K562 (cell line): ENCODE results near the gene PID1. TPM values are rescaled to one million over a fixed set of nuclear protein-coding genes. Genes with fewer than 3 reads are reported as not detected.

Experiments used
- ATAC-seq: fragments of 200-7000 bp; cut with Tn5 transposase; 3 replicates; pipeline ENCODE4 v1.9.1; 2020; ENCODE audit warnings: moderate library complexity
- BruUV-seq: library from RNA; stranded (reverse); fragments of 400-500 nt; replicated peaks from 2 replicates; lab custom pipeline; 2021; lab: Mats Ljungman, UMichigan
- CTCF ChIA-PET: fragments of 300-600 bp; formaldehyde crosslinking; extraction: SDS; loops from one replicate; lab custom pipeline; 2021; ENCODE audit warnings: low intra/inter-chr PET ratio; lab: Yijun Ruan, JAX
- POLR2A ChIA-PET: fragments of 300-600, 350-650 bp; sonication (Branson Sonifier 250); formaldehyde crosslinking; extraction: SDS; loops from one replicate; lab custom pipeline; 2021; ENCODE audit warnings: antibody characterized with exemption, inconsistent platforms; lab: Yijun Ruan, JAX
- DNase-seq, 4 experiments: peaks; one replicate each; pipeline versions ENCODE4 v3.0.0 to v3.0.0-alpha.2; 2011 to 2018; ENCODE audit warnings: low spot score in 3 of 4, mixed read lengths in 3 of 4; ENCODE audit errors: extremely low read depth in 1 of 4
- FAIRE-seq: peaks from 2 replicates; lab custom pipeline; 2011; peaks lifted over from hg19 to GRCh38; lab: Jason Lieb, UNC
- H2AFZ ChIP-seq: 2 replicates; pipeline ENCODE4 v1.6.0; 2011; ENCODE audit warnings: low read depth, low read length, control low read depth, inconsistent platforms
- H3K27ac ChIP-seq: fragments of 200-600 bp; 3 replicates; pipeline ENCODE4 v1.8.0; 2011; ENCODE audit warnings: low read depth, mild to moderate bottlenecking, control low read depth, inconsistent platforms, low read length, moderate library complexity, mixed read lengths; ENCODE audit errors: extremely low read depth
- H3K27me3 ChIP-seq, 2 experiments: fragments of 300-600 bp in 1 of 2; 2 replicates in 1 of 2; 3 replicates in 1 of 2; pipeline versions ENCODE4 v1.6.0 to v1.8.0; 2011; ENCODE audit warnings: inconsistent platforms in 2 of 2, low read length in 2 of 2, mild to moderate bottlenecking in 1 of 2, mixed read lengths in 1 of 2, moderate library complexity in 1 of 2; ENCODE audit not compliant: control insufficient read depth in 2 of 2, insufficient read depth in 2 of 2
- H3K36me3 ChIP-seq: fragments of 300-600 bp; 3 replicates; pipeline ENCODE4 v1.8.0; 2011; ENCODE audit warnings: mild to moderate bottlenecking, low read length, inconsistent platforms; ENCODE audit not compliant: control insufficient read depth, insufficient read depth
- H3K4me1 ChIP-seq, 2 experiments: fragments of 200-600 bp in 1 of 2; replicated peaks in 1 of 2; 2 replicates in 1 of 2; 3 replicates in 1 of 2; pipeline versions ENCODE4 v1.5.1 to v1.8.0; 2011; ENCODE audit warnings: inconsistent platforms in 2 of 2, low read length in 2 of 2, mild to moderate bottlenecking in 1 of 2, mixed read lengths in 1 of 2, moderate library complexity in 1 of 2; ENCODE audit not compliant: control insufficient read depth in 2 of 2, insufficient read depth in 2 of 2
- H3K4me2 ChIP-seq: 2 replicates; pipeline ENCODE4 v1.6.1; 2011; ENCODE audit warnings: low read length, control low read depth, inconsistent platforms, mixed read lengths; ENCODE audit not compliant: insufficient read depth
- H3K4me3 ChIP-seq: fragments of 200-600 bp; sonication (generic), shearing (Covaris generic); 2 replicates; pipeline ENCODE4 v1.5.1; 2016; ENCODE audit warnings: control low read depth, inconsistent platforms
- H3K79me2 ChIP-seq: fragments of 200-600 bp; 3 replicates; pipeline ENCODE4 v1.8.0; 2011; ENCODE audit warnings: low read length, inconsistent platforms; ENCODE audit not compliant: control insufficient read depth, insufficient read depth
- H3K9ac ChIP-seq, 2 experiments: 2 replicates each; pipeline versions ENCODE4 v1.6.0 to v1.6.1; 2011; ENCODE audit warnings: low read depth in 2 of 2, low read length in 2 of 2, control low read depth in 1 of 2, inconsistent platforms in 1 of 2, mild to moderate bottlenecking in 1 of 2, mixed read lengths in 1 of 2; ENCODE audit not compliant: insufficient read depth in 1 of 2
- H3K9me1 ChIP-seq: one replicate; pipeline ENCODE4 v1.6.0; 2011; ENCODE audit warnings: inconsistent platforms, mild to moderate bottlenecking, low read length, moderate library complexity; ENCODE audit not compliant: control insufficient read depth, insufficient read depth
- H3K9me3 ChIP-seq: replicated peaks from 2 replicates; pipeline ENCODE4 v1.5.1; 2011; ENCODE audit warnings: low read depth, low read length, inconsistent platforms; ENCODE audit not compliant: control insufficient read depth, insufficient read depth
- H4K20me1 ChIP-seq: replicated peaks from 2 replicates; pipeline ENCODE4 v1.6.1; 2011; ENCODE audit warnings: low read length, inconsistent platforms, mixed read lengths; ENCODE audit not compliant: control insufficient read depth, insufficient read depth
- CEBPG ChIP-seq, 3 experiments: fragments of 200-800 bp in 1 of 3; sonication (Bioruptor generic) in 1 of 3; sonication (generic) in 1 of 3; formaldehyde crosslinking in 1 of 3; IDR thresholded peaks in 2 of 3; conservative IDR thresholded peaks in 1 of 3; 2 replicates each; pipeline versions ENCODE4 v1.6.1 to v1.8.0; 2016 to 2022; ENCODE audit warnings: missing compliant biosample characterization in 2 of 3, missing genetic modification characterization in 2 of 3, mild to moderate bottlenecking in 1 of 3, missing genetic modification reagents in 1 of 3
- EP300 ChIP-seq: IDR thresholded peaks from 2 replicates; pipeline ENCODE4 v1.6.1; 2012; ENCODE audit warnings: low read length, improper control_type of control experiment
- HSF4 ChIP-seq: fragments of 250-450 bp; sonication (Bioruptor Pico); IDR thresholded peaks from 2 replicates; pipeline ENCODE4 v2.1.2; 2022; ENCODE audit warnings: mild to moderate bottlenecking, moderate library complexity, borderline replicate concordance
- PHF21A ChIP-seq: fragments of 450-650 bp; IDR thresholded peaks from 2 replicates; pipeline ENCODE4 v1.6.1; 2017; ENCODE audit warnings: low read depth, borderline replicate concordance
- RBM15 ChIP-seq: fragments of 200-400 bp; formaldehyde crosslinking; IDR thresholded peaks from 2 replicates; pipeline ENCODE4 v1.6.1; 2018; ENCODE audit warnings: mild to moderate bottlenecking, low read length, moderate library complexity; ENCODE audit not compliant: insufficient read depth
- RBM17 ChIP-seq: fragments of 200-400 bp; formaldehyde crosslinking; IDR thresholded peaks from 2 replicates; pipeline ENCODE4 v1.6.1; 2017; ENCODE audit warnings: low read depth, mild to moderate bottlenecking, low read length, borderline replicate concordance
- ZFPM2 ChIP-seq: fragments of 250-450 bp; sonication (Bioruptor Pico); IDR thresholded peaks from 2 replicates; pipeline ENCODE4 v1.5.1; 2022; ENCODE audit warnings: mild to moderate bottlenecking
- ZNF589 ChIP-seq: fragments of 200-800 bp; sonication (Bioruptor generic); IDR thresholded peaks from 2 replicates; pipeline ENCODE4 v1.6.1; 2016; ENCODE audit warnings: low read depth, missing genetic modification characterization, missing compliant biosample characterization
- WGBS: fragments of 100-300 bp; shearing (Covaris generic); methylation state at CpG from one replicate; pipeline ENCODE4 v1.1.6; 2016; ENCODE audit warnings: low coverage, mixed read lengths; ENCODE audit not compliant: insufficient coverage; ENCODE audit errors: missing lambda C conversion rate; 5-methylcytosine and 5-hydroxymethylcytosine counted together
- in situ Hi-C: fragments of 300-500 bp; cut with MboI; formaldehyde crosslinking; loops from 4 replicates; pipeline ENCODE4 v1.15.0; 2018; ENCODE audit warnings: inconsistent platforms, mixed read lengths
- intact Hi-C: fragments of 100-400 bp; cut with micrococcal nuclease; formaldehyde crosslinking; loops from 2 replicates; pipeline ENCODE4 v1.14.2; 2022
- polyA plus RNA-seq, 8 experiments: library from polyadenylated mRNA; depleted of rRNA in 4 of 8; stranded (reverse) in 5 of 8; unstranded in 3 of 8; fragments of >200 nt; fragmentation: Nextera tagmentation in 2 of 8; fragmentation: Illumina TruSeq in 1 of 8; extraction: Ambion mirVana in 2 of 8; extraction: Trizol in 1 of 8; gene quantifications; 2 replicates each; pipeline versions ENCODE4 v1.2.1 to v1.2.3, GENCODE V29; 2011 to 2014; ENCODE audit warnings: inconsistent platforms in 1 of 8, missing spikeins in 1 of 8
- total RNA-seq, 7 experiments: library from RNA; depleted of rRNA in 6 of 7; stranded (reverse); fragments of >200 nt in 6 of 7; fragmentation: Illumina TruSeq in 2 of 7; extraction: Trizol in 2 of 7; gene quantifications; 2 replicates each; pipeline versions ENCODE4 v1.2.1 to v1.2.3, GENCODE V29; 2011 to 2021; ENCODE audit warnings: low replicate concordance in 1 of 7
- TF ChIP-seq, protein P1 (sequence below): fragments of 450-650 bp; formaldehyde crosslinking; IDR thresholded peaks from 2 replicates; pipeline ENCODE4 v1.4.0; 2020; ENCODE audit warnings: mild to moderate bottlenecking
- TF ChIP-seq, protein P2 (sequence below), 2 experiments: fragments of 200-800 bp in 1 of 2; sonication (Bioruptor generic) in 1 of 2; sonication (generic) in 1 of 2; formaldehyde crosslinking in 1 of 2; IDR thresholded peaks in 1 of 2; conservative IDR thresholded peaks in 1 of 2; 2 replicates each; pipeline versions ENCODE4 v1.5.0 to v1.6.1; 2016 to 2020; ENCODE audit warnings: missing compliant biosample characterization in 1 of 2, missing genetic modification characterization in 1 of 2, missing genetic modification reagents in 1 of 2
- TF ChIP-seq, protein P3 (sequence below), 2 experiments: IDR thresholded peaks; 2 replicates each; pipeline ENCODE4 v1.6.1; 2011; ENCODE audit warnings: borderline replicate concordance in 1 of 2, control low read depth in 1 of 2, low read depth in 1 of 2, low read length in 1 of 2, mild to moderate bottlenecking in 1 of 2, mixed read lengths in 1 of 2, moderate library complexity in 1 of 2; ENCODE audit not compliant: insufficient read depth in 1 of 2, insufficient read length in 1 of 2, poor library complexity in 1 of 2, severe bottlenecking in 1 of 2; ENCODE audit errors: extremely low read depth in 1 of 2

The PID1 gene
- total and polyA plus RNA-seq, 9 of the 15 experiments (the other 6 are each of a cell fraction or from before 2014, with no cell fraction given) = not detected

DNA sequence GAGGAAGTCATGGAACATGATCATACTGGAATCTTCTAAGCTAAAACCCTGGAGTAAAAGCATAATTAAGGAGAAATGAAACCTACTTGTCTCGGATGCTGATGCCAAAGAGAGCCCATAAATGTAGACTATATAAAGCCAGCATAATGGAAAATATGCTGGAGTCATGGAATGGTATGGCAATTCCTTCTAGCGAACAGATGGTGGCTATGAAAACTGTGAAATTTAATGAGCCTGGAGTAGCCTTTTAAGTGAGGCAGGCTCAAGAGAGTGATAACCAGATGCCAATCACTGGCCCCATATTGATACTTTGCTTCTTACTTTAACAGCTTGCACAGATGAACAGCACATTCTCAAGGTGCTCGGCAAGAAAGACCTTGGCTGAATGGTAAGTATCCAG lies 206.3 kb downstream of the PID1 start:
- BruUV-seq = no TSS peak
- Histone ChIP-seq H3K4me1 (no peaks in the 10 kb centered on the region), H3K4me2 (no peak overlapping the region), H3K36me3 (no peaks in the 10 kb centered on the region), H2AFZ (no peak overlapping the region), H3K79me2 (no peaks in the 10 kb centered on the region), H3K27me3 (no peaks in the 10 kb centered on the region), H3K9me3 (no peaks in the 10 kb centered on the region), H3K9ac (no peak overlapping the region), H3K27ac (no peak overlapping the region), H4K20me1 (no peaks in the 10 kb centered on the region), H3K9me1 (no peaks in the 10 kb centered on the region), H3K4me3 (no peak overlapping the region)
- TF ChIP-seq, protein P1, sequence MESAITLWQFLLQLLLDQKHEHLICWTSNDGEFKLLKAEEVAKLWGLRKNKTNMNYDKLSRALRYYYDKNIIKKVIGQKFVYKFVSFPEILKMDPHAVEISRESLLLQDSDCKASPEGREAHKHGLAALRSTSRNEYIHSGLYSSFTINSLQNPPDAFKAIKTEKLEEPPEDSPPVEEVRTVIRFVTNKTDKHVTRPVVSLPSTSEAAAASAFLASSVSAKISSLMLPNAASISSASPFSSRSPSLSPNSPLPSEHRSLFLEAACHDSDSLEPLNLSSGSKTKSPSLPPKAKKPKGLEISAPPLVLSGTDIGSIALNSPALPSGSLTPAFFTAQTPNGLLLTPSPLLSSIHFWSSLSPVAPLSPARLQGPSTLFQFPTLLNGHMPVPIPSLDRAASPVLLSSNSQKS (CRISPR knock-in tag) = no peak
- TF ChIP-seq ZFPM2 (CRISPR knock-in tag) (no peak), CEBPG (CRISPR knock-in tag; IDR thresholded peaks at IDR 0.05) (no peak), CEBPG (tag; conservative IDR thresholded peaks at IDR 0.05 in 1 of 2, IDR thresholded peaks at IDR 0.05 in 1 of 2) (no peak), RBM17 (no peak), HSF4 (CRISPR knock-in tag) (no peak), ZNF589 (CRISPR knock-in tag) (no peak), RBM15 (no peak), EP300 (no peak), PHF21A (no peak)
- TF ChIP-seq, protein P2, sequence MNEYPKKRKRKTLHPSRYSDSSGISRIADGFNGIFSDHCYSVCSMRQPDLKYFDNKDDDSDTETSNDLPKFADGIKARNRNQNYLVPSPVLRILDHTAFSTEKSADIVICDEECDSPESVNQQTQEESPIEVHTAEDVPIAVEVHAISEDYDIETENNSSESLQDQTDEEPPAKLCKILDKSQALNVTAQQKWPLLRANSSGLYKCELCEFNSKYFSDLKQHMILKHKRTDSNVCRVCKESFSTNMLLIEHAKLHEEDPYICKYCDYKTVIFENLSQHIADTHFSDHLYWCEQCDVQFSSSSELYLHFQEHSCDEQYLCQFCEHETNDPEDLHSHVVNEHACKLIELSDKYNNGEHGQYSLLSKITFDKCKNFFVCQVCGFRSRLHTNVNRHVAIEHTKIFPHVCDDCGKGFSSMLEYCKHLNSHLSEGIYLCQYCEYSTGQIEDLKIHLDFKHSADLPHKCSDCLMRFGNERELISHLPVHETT (CRISPR knock-in tag; conservative IDR thresholded peaks at IDR 0.05 in 1 of 2, IDR thresholded peaks at IDR 0.05 in 1 of 2) = no peak
- TF ChIP-seq, protein P3, sequence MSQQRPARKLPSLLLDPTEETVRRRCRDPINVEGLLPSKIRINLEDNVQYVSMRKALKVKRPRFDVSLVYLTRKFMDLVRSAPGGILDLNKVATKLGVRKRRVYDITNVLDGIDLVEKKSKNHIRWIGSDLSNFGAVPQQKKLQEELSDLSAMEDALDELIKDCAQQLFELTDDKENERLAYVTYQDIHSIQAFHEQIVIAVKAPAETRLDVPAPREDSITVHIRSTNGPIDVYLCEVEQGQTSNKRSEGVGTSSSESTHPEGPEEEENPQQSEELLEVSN (IDR thresholded peaks at IDR 0.05; ENCODE audit: borderline replicate concordance in 1 of 2, extremely low read depth in 1 of 2, insufficient read depth in 1 of 2, insufficient read length in 1 of 2, low read depth in 1 of 2, low read length in 1 of 2, poor library complexity in 1 of 2, severe bottlenecking in 1 of 2) = no peak
- in situ Hi-C loops = no loop called here
- intact Hi-C loops = no loop called here
- 0% methylated on average over 3 of the region's 3 CpGs for WGBS
- ChIA-PET CTCF (no interaction called here), POLR2A (no interaction called here)
- ATAC-seq (no peak), FAIRE-seq (no peak), DNase-seq (no peak)
